ENCODE results near the gene NPAS3. TPM values are rescaled to one million over a fixed set of nuclear protein-coding genes. Genes with fewer than 3 reads are reported as not detected.

NPAS3 gene
- total RNA-seq, 3 donors from 2014 or later, result 0.96 to 4.0 (median 2.0) TPM

DNA sequence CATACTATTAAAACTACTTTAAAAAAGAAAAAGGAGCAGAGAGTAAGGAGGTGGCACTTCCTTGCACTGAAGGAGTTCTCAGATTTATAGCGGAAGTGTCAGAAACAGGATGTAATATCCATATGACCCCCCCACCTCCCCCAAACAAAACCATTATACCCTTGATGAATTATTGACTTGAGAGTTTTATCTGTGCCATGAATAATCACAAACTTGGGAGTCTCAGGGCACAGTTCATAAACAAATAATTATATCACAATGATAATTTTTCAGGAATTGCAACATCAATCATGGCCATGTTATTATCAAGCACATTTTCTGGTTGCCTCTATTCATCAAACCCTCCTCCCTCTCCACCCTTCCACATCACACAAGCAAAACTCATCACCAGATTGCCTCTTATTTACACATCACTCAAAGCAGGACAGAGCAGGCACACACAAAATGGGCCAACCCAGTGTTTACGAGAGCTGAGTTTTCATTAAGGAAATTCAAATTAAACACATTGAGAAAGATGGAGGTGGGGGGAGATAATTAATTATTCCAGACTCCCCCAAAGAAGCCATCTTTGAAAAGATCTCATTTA lies 870.8 kb downstream of the NPAS3 start:
- Histone ChIP-seq H3K4me1 (no peaks in the 10 kb centered on the region), H3K27me3 (no peaks in the 10 kb centered on the region), H3K9me3 (no peaks in the 10 kb centered on the region), H3K4me3 (no peak overlapping the region), H3K27ac (no peak overlapping the region), H3K36me3 (no peaks in the 10 kb centered on the region)
- intact Hi-C loops (cut with DNase I; ENCODE audit: low total_unique reads), result no loop called here
- TF ChIP-seq POLR2AphosphoS5 (IDR thresholded peaks at IDR 0.05), result no peak
- TF ChIP-seq POLR2A (IDR thresholded peaks at IDR 0.05), result no peak
- TF ChIP-seq, protein P1, sequence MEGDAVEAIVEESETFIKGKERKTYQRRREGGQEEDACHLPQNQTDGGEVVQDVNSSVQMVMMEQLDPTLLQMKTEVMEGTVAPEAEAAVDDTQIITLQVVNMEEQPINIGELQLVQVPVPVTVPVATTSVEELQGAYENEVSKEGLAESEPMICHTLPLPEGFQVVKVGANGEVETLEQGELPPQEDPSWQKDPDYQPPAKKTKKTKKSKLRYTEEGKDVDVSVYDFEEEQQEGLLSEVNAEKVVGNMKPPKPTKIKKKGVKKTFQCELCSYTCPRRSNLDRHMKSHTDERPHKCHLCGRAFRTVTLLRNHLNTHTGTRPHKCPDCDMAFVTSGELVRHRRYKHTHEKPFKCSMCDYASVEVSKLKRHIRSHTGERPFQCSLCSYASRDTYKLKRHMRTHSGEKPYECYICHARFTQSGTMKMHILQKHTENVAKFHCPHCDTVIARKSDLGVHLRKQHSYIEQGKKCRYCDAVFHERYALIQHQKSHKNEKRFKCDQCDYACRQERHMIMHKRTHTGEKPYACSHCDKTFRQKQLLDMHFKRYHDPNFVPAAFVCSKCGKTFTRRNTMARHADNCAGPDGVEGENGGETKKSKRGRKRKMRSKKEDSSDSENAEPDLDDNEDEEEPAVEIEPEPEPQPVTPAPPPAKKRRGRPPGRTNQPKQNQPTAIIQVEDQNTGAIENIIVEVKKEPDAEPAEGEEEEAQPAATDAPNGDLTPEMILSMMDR (IDR thresholded peaks at IDR 0.05), result no peak
- no peak for DNase-seq (ENCODE audit: low spot score in 2 of 2)

DNA sequence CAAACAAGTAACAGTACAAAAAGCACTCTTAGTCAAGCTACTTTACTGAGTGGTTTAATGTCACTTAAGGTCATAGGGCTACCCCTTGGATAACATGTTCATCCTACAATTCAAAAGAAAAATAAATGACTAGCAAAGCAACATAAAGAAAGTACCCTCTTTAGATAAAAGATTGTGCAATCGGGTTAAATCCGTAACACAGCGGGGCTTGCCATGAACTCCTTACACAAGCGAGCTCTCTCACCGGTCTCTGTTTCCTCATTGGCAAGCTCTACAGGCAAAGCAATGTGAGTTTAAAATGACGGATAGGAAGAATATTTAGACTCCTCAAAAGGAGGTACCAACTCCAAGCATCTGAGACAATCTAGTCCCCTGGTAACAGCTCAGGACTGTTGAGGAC lies 871.6 kb downstream of the NPAS3 start:
- no peak for DNase-seq (ENCODE audit: low spot score in 2 of 2)
- Histone ChIP-seq H3K4me3 (no peak overlapping the region), H3K4me1 (no peaks in the 10 kb centered on the region), H3K27me3 (no peaks in the 10 kb centered on the region), H3K36me3 (no peaks in the 10 kb centered on the region), H3K9me3 (no peaks in the 10 kb centered on the region), H3K27ac (no peak overlapping the region)
- intact Hi-C loops (cut with DNase I; ENCODE audit: low total_unique reads), result no loop called here
- TF ChIP-seq POLR2AphosphoS5 (IDR thresholded peaks at IDR 0.05) (no peak), POLR2A (IDR thresholded peaks at IDR 0.05) (no peak)
- TF ChIP-seq, protein P1 (IDR thresholded peaks at IDR 0.05), result no peak

DNA sequence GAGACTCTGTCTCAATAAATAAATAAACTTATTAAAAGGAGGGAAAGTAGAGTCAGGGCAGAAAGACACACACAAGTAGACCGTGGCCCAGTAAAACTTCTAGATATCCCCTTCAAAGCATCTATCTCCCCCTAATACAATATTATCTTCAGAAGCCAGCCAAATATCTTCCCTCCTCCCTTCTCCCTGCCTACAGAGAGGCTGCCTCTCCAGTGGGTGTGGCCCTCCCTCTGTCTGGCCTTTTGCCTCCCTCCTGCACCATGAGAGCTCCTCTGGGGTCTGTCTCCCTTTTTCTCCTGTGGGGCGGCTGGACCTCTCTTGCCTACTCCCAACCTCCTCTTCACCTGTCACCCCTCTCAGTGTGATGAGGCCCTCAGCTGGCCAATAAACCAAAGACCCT lies 873.0 kb downstream of the NPAS3 start:
- no peaks in the 10 kb centered on the region for H3K36me3 ChIP-seq
- no peak for DNase-seq (ENCODE audit: low spot score in 2 of 2)
- intact Hi-C loops (cut with DNase I; ENCODE audit: low total_unique reads), result no loop called here
- no peaks in the 10 kb centered on the region for H3K9me3 ChIP-seq
- TF ChIP-seq, protein P1 (IDR thresholded peaks at IDR 0.05), result no peak
- TF ChIP-seq POLR2A (IDR thresholded peaks at IDR 0.05) (no peak), POLR2AphosphoS5 (IDR thresholded peaks at IDR 0.05) (no peak)
- no peak overlapping the region for H3K27ac ChIP-seq
- no peaks in the 10 kb centered on the region for H3K4me1 ChIP-seq
- no peaks in the 10 kb centered on the region for H3K27me3 ChIP-seq
- no peak overlapping the region for H3K4me3 ChIP-seq

DNA sequence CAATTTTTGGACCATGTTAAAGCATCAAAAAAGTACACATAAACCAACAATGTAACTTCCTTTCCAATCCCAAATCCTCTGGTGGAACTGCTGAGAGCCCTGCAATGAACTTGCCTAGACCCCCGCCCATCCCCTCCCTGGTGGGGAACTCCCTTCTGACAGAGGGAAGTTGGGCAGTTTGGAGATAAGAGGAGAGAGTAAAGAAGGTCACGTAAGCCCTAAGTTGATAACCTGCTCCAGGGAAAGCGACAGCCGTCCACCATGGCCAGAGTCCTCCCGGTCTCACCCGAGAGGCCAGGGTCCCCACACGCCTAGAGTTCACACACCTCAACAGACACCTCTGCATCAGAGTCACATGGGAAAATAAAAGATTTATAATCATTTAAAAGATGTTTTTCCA lies 873.5 kb downstream of the NPAS3 start:
- Histone ChIP-seq H3K27ac (no peak overlapping the region), H3K9me3 (no peaks in the 10 kb centered on the region), H3K27me3 (no peaks in the 10 kb centered on the region), H3K36me3 (no peaks in the 10 kb centered on the region), H3K4me3 (no peak overlapping the region), H3K4me1 (no peaks in the 10 kb centered on the region)
- intact Hi-C loops (cut with DNase I; ENCODE audit: low total_unique reads), result no loop called here
- DNase-seq (ENCODE audit: low spot score in 2 of 2), result no peak
- TF ChIP-seq, protein P1 (IDR thresholded peaks at IDR 0.05), result no peak
- TF ChIP-seq POLR2AphosphoS5 (IDR thresholded peaks at IDR 0.05) (no peak), POLR2A (IDR thresholded peaks at IDR 0.05) (no peak)

DNA sequence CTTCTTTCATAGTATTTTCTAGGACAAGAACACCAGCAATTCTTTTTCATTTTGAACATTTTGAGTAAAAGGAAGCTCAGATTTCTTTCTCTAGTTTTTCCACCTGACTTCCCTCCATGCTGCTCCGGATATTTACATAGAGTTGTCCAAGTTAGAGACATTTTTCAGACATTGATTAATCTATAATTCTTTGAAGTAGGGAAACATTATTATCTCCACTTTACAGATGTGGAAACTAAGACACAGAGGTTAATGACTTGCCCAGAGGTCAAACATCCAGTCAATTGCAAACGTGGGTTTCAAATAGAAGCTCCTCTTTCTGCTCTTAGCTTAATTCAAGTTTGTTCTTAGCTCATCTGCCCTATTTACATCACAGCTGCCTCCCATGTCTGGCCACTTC lies 873.9 kb downstream of the NPAS3 start:
- Histone ChIP-seq H3K9me3 (no peaks in the 10 kb centered on the region), H3K4me3 (no peak overlapping the region), H3K36me3 (no peaks in the 10 kb centered on the region), H3K27me3 (no peaks in the 10 kb centered on the region), H3K27ac (no peak overlapping the region), H3K4me1 (no peaks in the 10 kb centered on the region)
- TF ChIP-seq POLR2AphosphoS5 (IDR thresholded peaks at IDR 0.05) (no peak), POLR2A (IDR thresholded peaks at IDR 0.05) (no peak)
- TF ChIP-seq, protein P1 (IDR thresholded peaks at IDR 0.05), result no peak
- intact Hi-C loops (cut with DNase I; ENCODE audit: low total_unique reads), result no loop called here
- DNase-seq (ENCODE audit: low spot score in 2 of 2), result no peak

All from breast epithelium (tissue), 4 donors.